Lung microvascular endothelial cell (primary cell): Measurements from ENCODE around the gene MXD1. TPM values are rescaled to one million over a fixed set of nuclear protein-coding genes. Genes with fewer than 3 reads are reported as not detected.

Experiments used
- DNase-seq, 2 donors: peaks; one replicate each; pipeline versions ENCODE4 v3.0.0 to v3.0.0-alpha.2; 2010; ENCODE audit warnings: low read depth in 2 of 2
- total RNA-seq: library from RNA; depleted of rRNA; stranded (reverse); fragments of >200 nt; gene quantifications from 2 replicates; pipeline ENCODE4 v1.2.1, GENCODE V29; 2014

MXD1 gene
- total RNA-seq, 1 donor from 2014 or later: 4.8 TPM

DNA sequence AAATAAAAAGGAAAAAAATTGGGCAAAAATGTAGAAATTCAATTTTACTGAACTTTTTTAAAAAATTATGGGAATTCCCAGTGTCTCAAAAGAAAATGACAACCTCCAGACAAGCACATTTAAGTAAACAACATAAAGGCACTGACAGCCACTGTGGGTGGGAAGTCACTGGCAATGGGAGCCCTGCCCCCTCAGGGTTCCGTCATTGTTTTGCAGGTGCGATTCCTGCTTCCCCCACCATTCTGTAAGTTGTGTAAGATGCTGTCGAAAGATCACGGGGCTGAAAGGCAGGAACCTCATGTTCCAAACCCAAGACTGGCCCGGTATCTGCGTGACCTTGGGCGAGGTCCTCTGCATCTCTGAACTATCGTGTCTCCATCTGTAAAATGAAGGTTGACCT is 62.3 kb downstream of the MXD1 start:
- DNase-seq: no peak

DNA sequence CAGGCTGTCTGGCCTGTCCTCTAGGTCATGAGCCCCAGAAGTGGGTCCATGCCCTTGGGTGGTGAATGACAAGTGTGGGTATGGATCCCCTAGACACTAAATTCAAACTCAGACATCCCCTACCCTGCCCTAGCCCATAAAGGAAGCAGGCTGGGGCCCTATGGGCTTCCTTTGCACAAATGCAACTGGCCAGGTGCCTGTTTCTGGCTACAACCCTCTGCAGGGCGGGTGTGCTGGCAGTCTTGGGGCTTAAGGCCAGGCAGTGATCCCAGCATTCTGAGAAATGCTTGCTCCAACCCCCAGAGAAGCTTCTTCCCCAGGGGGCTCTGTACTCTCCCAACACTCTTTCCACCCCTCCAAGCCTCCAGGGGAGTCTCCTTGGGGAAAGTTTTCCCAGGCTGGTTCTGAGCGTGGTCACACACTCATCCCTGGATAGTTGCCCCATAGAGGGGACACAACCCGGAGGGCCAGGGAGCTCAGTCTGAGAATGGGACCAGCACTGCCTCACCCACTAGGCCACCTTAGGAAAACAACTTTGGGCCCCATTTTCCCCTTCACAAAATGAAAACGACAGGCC is 63.1 kb downstream of the MXD1 start:
- DNase-seq: no peak

DNA sequence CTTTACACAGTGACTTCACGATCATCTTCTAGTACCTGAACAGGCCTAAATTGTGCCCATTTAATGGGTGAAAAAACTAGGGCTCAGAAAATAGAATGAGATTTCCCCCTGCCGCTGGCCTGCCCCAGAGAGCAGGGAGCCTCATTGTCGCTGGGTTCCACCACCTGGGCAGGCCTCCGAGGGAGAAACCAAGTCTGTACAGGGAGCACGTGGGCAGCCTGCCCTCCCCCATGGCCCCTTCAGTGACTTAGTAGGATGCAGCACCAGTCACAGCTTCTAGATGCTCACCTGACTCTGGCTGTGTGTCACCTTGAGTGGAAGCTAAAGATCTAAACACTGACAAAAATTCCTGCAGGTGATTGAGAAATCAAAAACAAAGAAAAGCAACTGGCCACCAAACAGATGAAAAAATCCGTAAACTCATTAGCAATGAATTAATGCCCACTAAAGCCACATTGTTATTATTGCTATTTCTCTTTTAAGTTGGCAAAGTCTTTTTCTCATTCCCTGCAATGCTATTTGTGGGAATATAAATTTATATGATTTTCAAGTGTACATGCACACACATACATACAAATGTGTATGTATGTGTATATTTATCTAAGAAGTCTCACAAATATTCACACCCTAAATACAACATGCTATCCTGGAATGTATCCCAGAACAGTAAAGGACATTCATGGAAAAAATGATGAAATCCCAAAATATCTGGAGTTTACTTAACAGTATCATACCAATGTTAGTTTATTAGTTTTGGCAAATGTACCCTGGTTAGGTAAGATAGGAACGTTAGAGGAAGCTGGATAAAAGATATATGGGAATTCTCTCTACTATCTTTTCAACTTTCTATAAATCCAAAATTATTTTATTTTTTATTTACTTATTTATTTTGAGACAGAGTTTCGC is 65.2 kb downstream of the MXD1 start:
- peak in 1 of 2 donors; percentile 85 for DNase-seq

DNA sequence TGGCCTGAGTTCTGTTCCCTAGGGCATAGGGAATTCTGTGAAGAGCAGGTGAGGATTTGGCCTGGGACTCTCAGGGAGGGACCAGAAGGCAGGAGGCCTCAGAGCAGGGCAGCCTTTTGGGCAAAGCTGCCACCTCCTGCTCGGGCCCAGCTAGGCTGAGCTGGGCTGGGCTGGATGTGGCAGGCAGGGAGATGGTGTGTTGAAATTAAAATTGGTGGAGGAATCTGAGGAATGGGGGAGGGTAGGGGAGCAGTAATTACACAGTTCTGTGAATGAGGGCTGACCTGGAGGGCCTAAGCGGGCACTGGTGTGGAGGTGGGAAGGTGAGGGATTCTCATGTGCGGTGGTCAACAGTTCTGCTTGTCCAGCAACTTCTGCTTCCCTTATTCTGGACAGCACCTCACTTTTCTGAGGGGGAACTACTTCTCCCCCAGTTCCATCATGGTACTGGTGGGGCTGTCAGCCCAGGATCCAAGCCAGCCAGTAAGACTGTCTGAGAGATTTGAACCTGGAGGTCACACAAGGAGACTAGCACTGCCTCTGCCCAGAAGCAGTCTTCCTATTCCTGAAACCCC is 68.6 kb downstream of the MXD1 start:
- no peak for DNase-seq

DNA sequence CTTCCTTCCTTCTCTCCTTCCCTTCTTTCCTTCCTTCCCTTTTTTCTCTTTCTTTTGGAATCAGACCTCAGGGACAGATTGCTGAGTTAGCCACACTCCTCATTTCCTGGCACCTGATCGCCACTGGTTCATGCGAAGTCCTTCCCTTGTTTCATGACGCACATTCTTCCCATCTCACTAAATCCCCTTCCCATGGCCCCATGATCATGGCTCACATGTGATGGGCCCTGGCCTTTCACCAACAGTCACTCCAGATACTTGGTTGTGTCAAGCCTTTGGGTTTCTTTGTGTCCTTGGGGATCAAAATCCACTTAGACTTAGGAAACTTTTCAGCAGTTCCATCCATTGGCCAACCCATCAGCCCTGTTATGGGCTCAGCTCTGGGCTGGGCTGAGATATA is 70.3 kb downstream of the MXD1 start:
- DNase-seq: no peak

DNA sequence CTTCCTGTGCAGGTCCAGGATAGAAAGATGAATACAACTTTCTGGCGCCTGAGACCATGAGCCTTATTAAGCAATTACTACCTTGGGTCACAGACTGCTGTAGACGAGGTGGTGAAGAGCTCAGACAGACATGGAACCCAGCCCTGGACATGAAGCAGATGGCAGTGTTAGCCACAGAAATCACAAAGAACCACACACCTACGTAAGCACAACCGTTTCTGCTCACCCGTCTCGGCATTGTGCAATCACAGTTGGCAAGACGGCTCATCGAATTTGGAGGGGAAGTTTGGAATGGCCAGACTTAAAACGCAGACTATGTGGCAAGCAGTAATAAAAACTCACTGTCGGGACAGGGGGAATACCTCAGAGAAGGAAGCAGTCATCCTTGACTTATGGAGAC is 70.8 kb downstream of the MXD1 start:
- no peak for DNase-seq

DNA sequence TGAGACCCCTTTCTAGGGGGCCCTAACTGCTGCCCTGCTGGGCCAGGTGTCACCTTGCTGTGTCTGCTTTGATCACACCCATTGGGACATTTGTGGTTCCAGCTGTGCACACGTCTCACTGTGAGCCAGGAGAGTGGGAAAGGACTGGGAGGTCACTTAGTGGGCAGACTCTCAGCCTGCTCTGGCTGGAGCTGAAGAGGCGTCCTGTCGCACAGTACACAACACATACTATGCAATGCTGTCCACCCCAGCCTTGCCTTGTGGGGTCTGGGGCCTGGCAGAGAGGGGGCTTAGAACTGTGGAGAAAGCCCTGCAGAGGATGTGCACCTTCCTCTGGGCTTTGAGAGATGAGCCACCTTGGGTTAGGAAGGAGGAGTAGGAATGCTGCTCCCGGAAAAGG is 71.8 kb downstream of the MXD1 start:
- DNase-seq: no peak

DNA sequence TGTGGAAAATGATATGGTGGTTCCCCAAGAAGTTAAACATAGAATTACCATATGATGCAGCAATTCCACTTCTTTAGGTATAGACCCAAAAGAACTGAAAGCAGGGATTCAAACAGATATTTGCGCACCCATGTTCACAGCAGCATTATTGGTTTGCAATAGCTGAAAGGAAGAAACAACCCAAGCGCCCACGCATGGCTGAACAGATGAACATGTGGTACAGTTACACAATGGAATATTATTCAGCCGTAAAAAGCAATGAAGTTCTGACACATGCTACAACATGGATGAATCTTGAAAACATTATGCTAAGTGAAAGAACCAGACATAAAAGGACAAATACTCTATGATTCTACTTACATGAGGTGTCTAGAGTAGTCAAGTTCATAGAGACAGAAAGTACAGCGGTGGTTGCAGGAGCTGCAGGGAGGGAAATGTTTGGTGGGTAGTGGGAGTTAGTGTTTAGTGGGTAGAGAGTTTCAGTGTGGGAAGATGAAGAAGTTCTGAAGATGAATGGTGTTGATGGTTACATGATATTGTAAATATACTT is 73.3 kb downstream of the MXD1 start:
- DNase-seq: no peak

DNA sequence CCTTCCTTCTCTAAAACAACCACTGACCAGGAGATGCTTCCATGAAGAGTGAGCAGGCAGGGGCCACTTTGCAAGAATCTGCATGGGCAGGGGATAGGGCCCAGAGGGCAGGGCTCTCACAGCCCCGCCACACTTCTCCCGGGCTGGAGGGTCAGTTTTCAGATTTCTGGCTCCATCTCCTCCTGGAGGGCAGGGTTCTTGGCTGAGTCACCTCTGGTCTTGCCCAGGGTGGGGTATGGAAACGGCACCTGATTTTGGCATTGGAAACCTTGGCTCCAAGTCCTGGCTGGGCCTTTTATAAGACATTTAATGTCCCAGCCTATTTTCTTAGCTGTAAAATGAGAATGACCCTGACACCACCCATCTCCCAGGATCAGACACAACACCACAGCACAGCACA is 74.1 kb downstream of the MXD1 start:
- no peak for DNase-seq

DNA sequence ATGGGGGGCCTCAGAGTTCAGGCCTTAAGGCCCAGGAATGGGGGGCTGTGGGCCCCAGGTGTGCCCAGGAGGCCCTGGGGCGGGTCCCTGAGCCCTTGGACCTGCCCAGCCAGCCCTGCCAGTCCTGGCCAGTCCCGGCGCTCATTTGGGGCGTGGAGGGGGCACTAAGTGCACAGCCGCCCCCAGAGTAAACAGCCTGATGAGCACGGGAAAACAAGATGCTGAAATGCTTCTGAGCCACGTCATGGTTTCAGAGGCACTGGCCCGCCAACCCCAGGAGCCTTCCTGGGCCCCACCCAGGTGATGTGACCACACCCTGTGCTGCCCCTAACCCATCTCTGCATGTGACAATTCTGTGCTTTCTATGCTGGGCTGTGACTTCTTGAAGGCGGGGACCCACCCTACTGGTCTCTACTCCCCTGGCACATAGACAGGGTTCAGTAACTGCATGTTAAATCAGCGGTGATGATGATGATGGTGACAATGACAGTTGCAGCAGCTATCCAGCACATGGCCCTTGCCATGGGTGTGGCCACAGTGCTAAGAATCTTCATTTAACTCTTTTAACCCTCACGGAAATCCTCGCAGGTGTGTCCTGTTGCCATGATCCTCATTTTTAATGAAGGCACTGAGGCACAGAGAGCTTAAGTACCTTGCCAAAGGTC is 74.7 kb downstream of the MXD1 start:
- no peak for DNase-seq

Other genes with a start within 250 kb of the MXD1 start
- 41.8 and 52.2 TPM in 2 replicates for gene ANXA4, start 173.0 kb upstream of the MXD1 start, total RNA-seq
- gene GMCL1, start 85.4 kb upstream of the MXD1 start, total RNA-seq: 5.0 and 7.9 TPM in 2 replicates
- gene SNRNP27, start 21.2 kb upstream of the MXD1 start, total RNA-seq: 16.8 and 28.0 TPM in 2 replicates
- under 0.01 TPM in 2 replicates for gene ASPRV1, start 46.5 kb downstream of the MXD1 start, total RNA-seq
- gene PCBP1, start 172.4 kb downstream of the MXD1 start, total RNA-seq: 34.9 and 40.3 TPM in 2 replicates